IMR-90 (cell line): ENCODE measurements around the gene TNPO2. TPM values are rescaled to one million over a fixed set of nuclear protein-coding genes. Genes with fewer than 3 reads are reported as not detected.

Experiments used
- ATAC-seq: fragments of 200-7000 bp; cut with Tn5 transposase; 2 replicates; pipeline ENCODE4 v1.9.1; 2020; ENCODE audit warnings: low read depth, mild to moderate bottlenecking, moderate library complexity
- Bru-seq: library from RNA; stranded (reverse); fragments of 400-500 nt; gene quantifications from one replicate; lab custom pipeline; 2021; lab: Mats Ljungman, UMichigan
- BruChase-seq, 2 experiments: library from RNA; stranded (reverse); fragments of 400-500 nt; gene quantifications; one replicate each; lab custom pipeline; 2021; lab: Mats Ljungman, UMichigan
- BruUV-seq: library from RNA; stranded (reverse); fragments of 400-500 nt; replicated peaks from 2 replicates; lab custom pipeline; 2021; lab: Mats Ljungman, UMichigan
- CTCF ChIA-PET: fragments of 300-600 bp; formaldehyde crosslinking; extraction: SDS; loops from one replicate; lab custom pipeline; 2021; ENCODE audit warnings: antibody characterized with exemption; lab: Yijun Ruan, JAX
- POLR2A ChIA-PET: fragments of 300-600 bp; sonication (Branson Sonifier 250); formaldehyde crosslinking; loops from one replicate; lab custom pipeline; 2022; ENCODE audit warnings: antibody characterized with exemption; ENCODE audit not compliant: unreplicated experiment; lab: Charles Lee
- DNase-seq: peaks from one replicate; pipeline ENCODE4 v3.0.0; 2013
- H2AFZ ChIP-seq: replicated peaks from 2 replicates; pipeline ENCODE3; 2013; ENCODE audit warnings: low read length, mild to moderate bottlenecking; ENCODE audit not compliant: poor library complexity
- H2AK5ac ChIP-seq: 2 replicates; pipeline ENCODE4 v1.6.1; 2013; ENCODE audit warnings: low read depth, low read length, inconsistent platforms
- H2AK9ac ChIP-seq: replicated peaks from 2 replicates; pipeline ENCODE3; 2013; ENCODE audit warnings: mild to moderate bottlenecking, low read depth, low read length, moderate library complexity; ENCODE audit not compliant: poor library complexity
- H2BK120ac ChIP-seq: 2 replicates; pipeline ENCODE4 v1.6.1; 2013; ENCODE audit warnings: low read depth, low read length, inconsistent platforms
- H2BK15ac ChIP-seq: 3 replicates; pipeline ENCODE4 v1.6.1; 2013; ENCODE audit warnings: low read depth, low read length, inconsistent platforms
- H2BK20ac ChIP-seq: 2 replicates; pipeline ENCODE4 v1.6.1; 2013; ENCODE audit warnings: low read depth, mild to moderate bottlenecking, inconsistent platforms, low read length, moderate library complexity
- H2BK5ac ChIP-seq: 2 replicates; pipeline ENCODE4 v1.6.1; 2013; ENCODE audit warnings: mild to moderate bottlenecking, low read depth, low read length, inconsistent platforms; ENCODE audit not compliant: poor library complexity, severe bottlenecking
- H3K14ac ChIP-seq: replicated peaks from 2 replicates; pipeline ENCODE4 v1.6.1; 2013; ENCODE audit warnings: low read depth, low read length, inconsistent platforms
- H3K18ac ChIP-seq: 2 replicates; pipeline ENCODE4 v1.6.1; 2013; ENCODE audit warnings: low read depth, low read length, control low read depth
- H3K23ac ChIP-seq: 2 replicates; pipeline ENCODE4 v1.6.1; 2013; ENCODE audit warnings: low read depth, low read length, inconsistent platforms
- H3K27ac ChIP-seq: 2 replicates; pipeline ENCODE4 v1.5.1; 2013; ENCODE audit warnings: mild to moderate bottlenecking, control low read depth, low read length; ENCODE audit not compliant: insufficient read depth
- H3K27me3 ChIP-seq: 2 replicates; pipeline ENCODE4 v1.6.1; 2013; ENCODE audit warnings: low read length; ENCODE audit not compliant: control insufficient read depth, insufficient read depth
- H3K36me3 ChIP-seq: 2 replicates; pipeline ENCODE4 v1.6.1; 2013; ENCODE audit warnings: low read length, mixed read lengths; ENCODE audit not compliant: control insufficient read depth, insufficient read depth
- H3K4ac ChIP-seq: 2 replicates; pipeline ENCODE4 v1.6.1; 2013; ENCODE audit warnings: low read depth, low read length, inconsistent platforms
- H3K4me1 ChIP-seq: 2 replicates; pipeline ENCODE4 v1.6.1; 2013; ENCODE audit warnings: low read length, mixed read lengths; ENCODE audit not compliant: control insufficient read depth, insufficient read depth
- H3K4me2 ChIP-seq: 2 replicates; pipeline ENCODE4 v1.6.1; 2013; ENCODE audit warnings: low read depth, mild to moderate bottlenecking, control low read depth, low read length, moderate library complexity
- H3K4me3 ChIP-seq: 2 replicates; pipeline ENCODE4 v1.5.1; 2013; ENCODE audit warnings: low read depth, mild to moderate bottlenecking, control low read depth, low read length, moderate library complexity; ENCODE audit not compliant: insufficient read depth
- H3K56ac ChIP-seq: 2 replicates; pipeline ENCODE4 v1.6.1; 2013; ENCODE audit warnings: low read length, inconsistent platforms; ENCODE audit not compliant: insufficient read depth; ENCODE audit errors: extremely low read depth
- H3K79me1 ChIP-seq, 2 experiments: 2 replicates each; pipeline ENCODE4 v1.6.1; 2013; ENCODE audit warnings: low read length in 2 of 2, inconsistent platforms in 1 of 2, low read depth in 1 of 2
- H3K9ac ChIP-seq: 2 replicates; pipeline ENCODE4 v1.6.1; 2013; ENCODE audit warnings: low read depth, low read length, control low read depth
- H3K9me1 ChIP-seq: 2 replicates; pipeline ENCODE4 v1.6.1; 2013; ENCODE audit warnings: low read length, inconsistent platforms; ENCODE audit not compliant: insufficient read depth
- H3K9me3 ChIP-seq: 2 replicates; pipeline ENCODE4 v1.6.1; 2013; ENCODE audit warnings: low read length; ENCODE audit not compliant: control insufficient read depth, insufficient read depth
- H4K20me1 ChIP-seq: 2 replicates; pipeline ENCODE4 v1.6.1; 2013; ENCODE audit warnings: low read length, inconsistent platforms; ENCODE audit not compliant: insufficient read depth
- H4K5ac ChIP-seq: 2 replicates; pipeline ENCODE4 v1.6.1; 2013; ENCODE audit warnings: mild to moderate bottlenecking, low read depth, low read length, control low read depth
- H4K8ac ChIP-seq, 2 experiments: 2 replicates each; pipeline ENCODE4 v1.6.1; 2013; ENCODE audit warnings: low read depth in 2 of 2, low read length in 2 of 2, control low read depth in 1 of 2, inconsistent platforms in 1 of 2
- H4K91ac ChIP-seq: 2 replicates; pipeline ENCODE4 v1.6.1; 2013; ENCODE audit warnings: low read depth, low read length, inconsistent platforms; ENCODE audit not compliant: insufficient read depth
- BHLHE40 ChIP-seq: fragments of 150-350 bp; IDR thresholded peaks from 2 replicates; pipeline ENCODE4 v1.6.1; 2016; ENCODE audit warnings: mild to moderate bottlenecking, low read depth, low read length
- CHD1 ChIP-seq: IDR thresholded peaks from 2 replicates; pipeline ENCODE4 v1.6.1; 2012; ENCODE audit warnings: low read depth, low read length, improper control_type of control experiment
- ELK1 ChIP-seq: fragments of 150-350 bp; IDR thresholded peaks from 2 replicates; pipeline ENCODE4 v1.6.1; 2016; ENCODE audit warnings: low read depth, mild to moderate bottlenecking, low read length, moderate library complexity, borderline replicate concordance
- FOS ChIP-seq: fragments of 150-350 bp; IDR thresholded peaks from 2 replicates; pipeline ENCODE4 v1.6.1; 2016; ENCODE audit warnings: low read depth, low read length
- MAZ ChIP-seq: IDR thresholded peaks from 2 replicates; pipeline ENCODE4 v1.6.1; 2012; ENCODE audit warnings: low read depth, mild to moderate bottlenecking, low read length, improper control_type of control experiment, moderate library complexity, borderline replicate concordance
- MXI1 ChIP-seq: IDR thresholded peaks from 2 replicates; pipeline ENCODE4 v1.6.1; 2012; ENCODE audit warnings: low read depth, mild to moderate bottlenecking, low read length, moderate library complexity, borderline replicate concordance
- NFE2L2 ChIP-seq: fragments of 150-350 bp; IDR thresholded peaks from 2 replicates; pipeline ENCODE4 v1.6.1; 2016; ENCODE audit warnings: low read depth, mild to moderate bottlenecking, low read length
- POLR2A ChIP-seq: IDR thresholded peaks from 2 replicates; pipeline ENCODE4 v1.6.1; 2012; ENCODE audit warnings: mild to moderate bottlenecking, low read depth, low read length
- RAD21 ChIP-seq: IDR thresholded peaks from 2 replicates; pipeline ENCODE4 v1.6.1; 2012; ENCODE audit warnings: low read length, improper control_type of control experiment
- RFX5 ChIP-seq: IDR thresholded peaks from 2 replicates; pipeline ENCODE4 v1.8.0; 2012; ENCODE audit warnings: low read depth, mild to moderate bottlenecking, low read length, moderate library complexity
- SMC3 ChIP-seq: fragments of 150-350 bp; IDR thresholded peaks from 2 replicates; pipeline ENCODE4 v1.6.1; 2016; ENCODE audit warnings: low read depth, mild to moderate bottlenecking, antibody characterized with exemption, low read length, moderate library complexity
- USF2 ChIP-seq: fragments of 150-350 bp; IDR thresholded peaks from 2 replicates; pipeline ENCODE4 v1.6.1; 2017; ENCODE audit warnings: mild to moderate bottlenecking, antibody characterized with exemption, low read length, low read depth
- WGBS, 2 experiments: methylation state at CpG; one replicate each; pipeline versions ENCODE4 v1.1.5 to v1.1.7; 2013; ENCODE audit warnings: missing lambda C conversion rate in 2 of 2; ENCODE audit not compliant: insufficient read length in 1 of 2; ENCODE audit errors: extremely low coverage in 2 of 2; 5-methylcytosine and 5-hydroxymethylcytosine counted together
- dilution Hi-C: fragments of 300-500 bp; cut with HindIII; formaldehyde crosslinking; loops from one replicate; pipeline ENCODE4 v1.14.3; 2018; ENCODE audit warnings: low sequenced_read_pairs; ENCODE audit not compliant: unreplicated experiment
- in situ Hi-C: fragments of 300-500 bp; cut with MboI; formaldehyde crosslinking; loops from 3 replicates; pipeline ENCODE4 v1.14.3; 2019; ENCODE audit warnings: low sequenced_read_pairs, inconsistent platforms, mixed read lengths
- intact Hi-C: fragments of 100-400 bp; cut with micrococcal nuclease; formaldehyde crosslinking; loops from 2 replicates; pipeline ENCODE4 v1.10.0; 2022
- long read RNA-seq: library from polyadenylated mRNA; unstranded; transcript quantifications from one replicate; pipeline ENCODE4 v2.0.0, GENCODE V29; 2021; ENCODE audit not compliant: unreplicated experiment
- polyA plus RNA-seq, 3 experiments: library from polyadenylated mRNA; depleted of rRNA; stranded (reverse); fragments of >200 nt; gene quantifications; 2 replicates each; pipeline ENCODE4 v1.2.3, GENCODE V29; 2012; ENCODE audit warnings: low replicate concordance in 1 of 3
- total RNA-seq: library from RNA; depleted of rRNA; stranded (reverse); fragments of >200 nt; gene quantifications from 2 replicates; pipeline ENCODE4 v1.2.3, GENCODE V29; 2012; rRNA removed

Gene TNPO2
- total RNA-seq = 32.8 and 36.0 TPM in 2 replicates
- 77.2 and 82.3 TPM in 2 replicates for polyA plus RNA-seq (2012; rRNA removed)
- polyA plus RNA-seq (2012; cell fraction: cytosol; rRNA removed) = 32.3 and 57.4 TPM in 2 replicates
- 265 and 496 TPM in 2 replicates for polyA plus RNA-seq (2012; cell fraction: nucleus; rRNA removed; ENCODE audit: low replicate concordance)
- percentile 73 among the genes with signal in this experiment for Bru-seq, nascent RNA
- BruChase-seq, experiment 1, labeled RNA remaining after a 6-hour chase = percentile 91 among the genes with signal in this experiment
- BruChase-seq, experiment 2, labeled RNA remaining after a 2-hour chase = percentile 85 among the genes with signal in this experiment
- long read RNA-seq, partial matches to known transcripts = 1 of 30 reads
- long read RNA-seq, other reads (novel, unspliced or antisense) = 29 of 30 reads

GRCh38 chr19:12723641-12724426 lies at the start of gene TNPO2:
TSS of gene TNPO2 (minus strand) at chr19:12723932. CDS start at chr19:12720977, 2,955 bp downstream.
- ChIA-PET CTCF (interaction anchor here (0.7 to 2.2 kb wide), 3 partner anchors 9 to 34 kb away, joined by 3 to 8 read pairs (median 5); partner anchors contain the start of gene TRIR), POLR2A (interaction anchor here (0.8 kb wide), 1 partner anchor 10 kb away, joined by 4 read pairs; no protein-coding TSS in a partner anchor)
- H2BK15ac ChIP-seq = peak within 1 kb of the TSS; percentile 31; the same call in 1 of the 3 replicates
- BruUV-seq = no TSS peak
- peak; percentile 27; the same call in 1 of the 2 replicates for ATAC-seq
- peaks cover 10% of the 10 kb centered on the region for H3K36me3 ChIP-seq
- intact Hi-C loops (no loop called here), dilution Hi-C loops (no loop called here), in situ Hi-C loops (no loop called here)
- peak within 1 kb of the TSS; percentile 69 for H3K9ac ChIP-seq
- H3K4me3 ChIP-seq = peak within 1 kb of the TSS; percentile 53
- H3K18ac ChIP-seq = no peak within 1 kb of the TSS; the same call in 1 of the 2 replicates
- H4K91ac ChIP-seq = peak within 1 kb of the TSS; percentile 75
- peak within 1 kb of the TSS; percentile 91 for H3K56ac ChIP-seq
- no peaks in the 10 kb centered on the region for H3K27me3 ChIP-seq
- peaks cover 11 to 45% of the 10 kb centered on the region in 2 experiments; a peak in 3 of 4 replicates for H3K79me1 ChIP-seq
- 2% methylated on average over 10 of the region's 28 CpGs; no CpG with 5 or more reads in 1 of the 2 experiments for WGBS, 2 experiments
- peak within 1 kb of the TSS; percentile 83 to 95 for H4K8ac ChIP-seq
- peak within 1 kb of the TSS; percentile 94 for H2AFZ ChIP-seq
- H2AK5ac ChIP-seq = peak within 1 kb of the TSS; percentile 80
- peaks cover 7% of the 10 kb centered on the region; the same call in 1 of the 2 replicates for H3K9me1 ChIP-seq
- H3K9me3 ChIP-seq = no peaks in the 10 kb centered on the region
- H3K14ac ChIP-seq = peak within 1 kb of the TSS; percentile 79
- H3K4me2 ChIP-seq = peak within 1 kb of the TSS; percentile 88
- H2AK9ac ChIP-seq = peak within 1 kb of the TSS; percentile 99
- peaks cover 4% of the 10 kb centered on the region; the same call in 1 of the 2 replicates for H3K4me1 ChIP-seq
- H3K23ac ChIP-seq = peak within 1 kb of the TSS; percentile 95
- peak; percentile 62 for DNase-seq
- peak within 1 kb of the TSS; percentile 68 for H2BK5ac ChIP-seq
- peak within 1 kb of the TSS; percentile 85 for H3K4ac ChIP-seq
- no peak within 1 kb of the TSS for H2BK20ac ChIP-seq
- peak within 1 kb of the TSS; percentile 35 for H2BK120ac ChIP-seq
- 0 out of 2 replicates have a peak, but pooled peaks cover 5% of the 10 kb centered on the region for H4K20me1 ChIP-seq
- peak within 1 kb of the TSS; percentile 86 for H4K5ac ChIP-seq
- peak within 1 kb of the TSS; percentile 68 for H3K27ac ChIP-seq
- peak; percentile 82 for TF ChIP-seq MAZ
- no peak for TF ChIP-seq FOS
- peak; percentile 88 for TF ChIP-seq BHLHE40
- TF ChIP-seq ELK1 = no peak
- TF ChIP-seq SMC3 = no peak
- TF ChIP-seq USF2 = peak; percentile 12; the same call in 1 of the 2 replicates
- no peak for TF ChIP-seq RFX5
- no peak for TF ChIP-seq NFE2L2
- peak; percentile 99 for TF ChIP-seq MXI1
- no peak for TF ChIP-seq CHD1
- no peak for TF ChIP-seq RAD21
- 0 out of 2 replicates have a peak, but pooled peaks have one; percentile 23 for TF ChIP-seq POLR2A
